Measurements from ENCODE around the gene DDX1. TPM values are rescaled to one million over a fixed set of nuclear protein-coding genes. Genes with fewer than 3 reads are reported as not detected.

DDX1 gene
- total RNA-seq, 2 donors from 2014 or later = 94.5 to 122 TPM

DNA sequence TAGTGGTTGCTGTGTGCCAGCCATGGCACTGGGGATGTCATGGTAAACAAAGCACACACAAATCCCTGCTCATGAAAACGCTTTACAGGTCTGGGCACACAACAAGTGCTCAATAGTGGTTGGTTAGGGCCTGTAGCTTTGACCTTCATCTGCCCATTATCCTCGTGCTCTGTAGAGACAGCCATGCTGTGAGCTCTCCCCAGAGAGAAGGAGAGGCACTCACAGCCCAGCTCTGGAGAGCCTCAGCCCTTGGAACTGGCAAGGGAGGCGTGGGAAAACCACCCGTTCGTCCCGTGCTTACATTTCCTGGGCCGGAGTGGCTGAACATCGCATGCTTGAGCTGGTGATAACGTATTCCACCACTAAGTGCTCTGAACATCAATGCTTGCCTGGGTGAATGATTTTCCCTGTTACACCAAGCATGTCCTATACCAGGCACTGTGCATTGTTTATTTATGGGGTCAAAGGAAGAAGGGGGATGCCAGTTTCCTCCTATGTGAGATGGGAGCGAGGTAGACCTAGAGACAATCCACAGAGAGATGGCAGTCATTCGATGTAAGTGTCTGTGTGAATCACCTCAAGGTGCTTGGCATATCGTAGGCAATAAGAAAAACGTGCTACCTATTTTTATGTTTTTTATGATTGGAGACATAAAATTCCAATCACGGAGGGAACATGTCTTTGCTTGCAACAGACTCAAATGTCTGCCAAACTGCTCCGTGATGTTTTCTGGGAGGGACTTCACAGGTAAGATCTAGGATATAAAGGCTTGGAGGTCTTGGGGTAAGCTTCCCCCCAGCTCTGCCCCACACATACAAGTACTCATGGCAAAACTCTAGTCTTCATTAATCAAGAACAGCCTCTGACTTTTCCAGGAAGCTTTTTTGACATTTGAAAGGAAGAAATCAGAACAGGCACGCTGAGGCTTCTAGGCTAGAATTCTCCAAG lies 75.5 kb downstream of the DDX1 start:
- no peak for ATAC-seq
- intact Hi-C loops (cut with DNase I) = no loop called here
- no peak for DNase-seq

- no peak for DNase-seq
- peak in 1 of 2 donors; percentile 53 for ATAC-seq
- intact Hi-C loops (cut with DNase I) = no loop called here
These were observed 76.3 kb downstream of the DDX1 start for GRCh38 chr2:15667809-15668556.

DNA sequence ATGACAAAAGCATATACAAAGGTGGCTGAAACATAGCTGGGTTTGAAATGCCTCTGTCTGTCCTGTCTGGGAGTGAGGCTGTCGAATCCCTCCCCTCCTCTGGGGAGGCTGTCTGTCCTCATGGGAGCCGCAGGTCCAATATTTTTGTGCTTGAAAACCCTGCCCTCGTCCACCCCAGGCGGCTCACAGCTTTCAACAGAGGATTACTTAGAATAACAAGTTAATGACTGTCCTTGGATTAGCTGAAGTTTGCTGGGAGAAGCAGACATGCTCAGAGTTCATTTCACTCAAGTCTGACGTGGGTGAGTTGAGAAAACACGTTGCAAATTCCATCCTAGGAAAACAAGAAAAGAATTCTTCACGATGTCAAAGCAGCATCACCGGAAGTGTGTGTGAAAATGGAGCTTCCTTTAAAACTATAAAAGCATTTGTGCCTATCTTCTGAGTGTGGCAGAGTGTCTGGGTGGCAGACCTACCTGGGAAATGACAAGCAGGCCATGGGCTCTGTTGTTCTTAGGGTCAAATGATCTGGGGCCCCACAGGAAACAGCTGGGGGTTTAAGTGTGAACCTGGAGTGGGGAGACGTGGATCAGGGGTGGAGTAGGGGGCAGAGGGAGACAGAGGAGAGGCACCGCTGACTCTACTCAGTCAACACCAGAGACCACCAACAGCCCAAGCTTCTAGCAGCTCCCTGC lies 77.1 kb downstream of the DDX1 start:
- intact Hi-C loops (cut with DNase I) = no loop called here
- ATAC-seq (no peak), DNase-seq (no peak)

DNA sequence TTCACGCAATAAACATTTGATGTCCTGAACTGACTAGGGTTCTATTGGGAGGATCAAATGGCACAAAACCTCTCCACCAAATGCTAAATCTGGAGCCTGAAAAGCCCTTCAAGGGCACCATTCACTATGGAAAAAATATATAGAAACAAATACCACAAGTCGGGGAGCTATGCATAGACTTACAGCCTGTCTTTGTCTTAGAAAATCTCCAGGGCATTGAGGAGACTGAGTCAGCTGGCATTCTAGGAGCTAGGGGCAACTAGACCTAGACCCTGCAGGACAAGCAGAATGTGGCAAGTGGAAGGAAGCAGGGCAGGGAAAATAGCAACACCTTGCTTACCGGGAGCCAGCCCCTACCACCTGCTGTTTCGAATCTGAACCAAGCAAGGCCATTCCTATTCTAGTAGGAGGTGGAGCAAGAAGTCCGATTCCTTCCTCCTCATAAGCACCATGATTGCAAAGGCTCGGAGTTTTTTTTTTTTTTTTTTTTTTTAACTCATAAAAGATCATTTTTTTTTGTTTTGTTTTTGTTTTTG lies 77.8 kb downstream of the DDX1 start:
- DNase-seq = no peak
- no peak for ATAC-seq
- intact Hi-C loops (cut with DNase I) = no loop called here

- ATAC-seq = no peak
- intact Hi-C loops (cut with DNase I) = no loop called here
These were observed 78.8 kb downstream of the DDX1 start for GRCh38 chr2:15670469-15670868.

GRCh38 chr2:15670981-15671380 lies 79.3 kb downstream of the DDX1 start:
- ATAC-seq (no peak), DNase-seq (no peak)
- intact Hi-C loops (cut with DNase I) = no loop called here

More at GRCh38 chr2:15670469-15670868, 78.8 kb downstream of the DDX1 start:
- no peak for DNase-seq

- intact Hi-C loops (cut with DNase I) = no loop called here
- no peak for DNase-seq
- ATAC-seq = no peak
These were observed 79.7 kb downstream of the DDX1 start for GRCh38 chr2:15671409-15671808.

DNA sequence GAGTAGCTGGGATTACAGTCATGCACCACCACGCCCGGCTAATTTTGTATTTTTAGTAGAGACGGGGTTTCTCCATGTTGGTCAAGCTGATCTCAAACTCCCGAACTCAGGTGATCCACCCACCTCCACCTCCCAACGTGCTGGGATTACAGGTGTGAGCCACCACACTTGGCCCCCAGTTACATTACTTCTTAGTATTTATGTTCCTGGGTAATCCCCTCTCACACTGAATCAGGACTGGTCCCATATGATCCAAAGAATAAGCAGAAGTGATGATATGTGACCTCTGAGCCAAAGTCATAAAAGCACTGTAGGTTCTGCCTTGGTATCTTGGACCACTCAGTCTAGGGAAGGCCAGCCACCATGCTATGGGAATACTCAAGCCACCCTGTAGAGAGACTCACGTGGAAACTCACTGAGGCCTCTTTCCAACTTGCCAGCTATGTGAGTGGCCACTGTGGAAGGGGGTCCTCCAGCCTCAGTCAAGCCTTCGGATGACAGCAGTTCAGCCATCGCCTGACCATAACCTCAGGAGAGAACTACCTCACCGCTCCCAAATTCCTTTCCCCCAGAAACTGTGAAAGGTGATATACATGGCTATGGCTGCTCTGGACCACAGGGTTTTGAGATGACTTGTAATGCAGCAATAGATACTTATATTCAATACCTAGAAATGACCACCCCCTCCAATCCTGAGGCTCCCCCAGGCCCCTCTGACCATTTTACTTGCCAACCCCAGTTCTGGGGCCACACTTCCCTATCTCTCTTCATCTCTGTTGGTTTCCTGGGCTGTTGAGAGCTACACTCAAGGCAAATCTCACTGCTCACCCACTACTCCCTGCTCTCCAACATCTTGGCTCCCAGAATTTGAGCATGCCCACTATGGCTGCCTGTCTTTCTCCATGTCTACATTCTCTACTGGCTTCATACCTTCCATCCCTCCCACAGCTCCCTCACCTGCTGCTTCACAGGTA lies 80.5 kb downstream of the DDX1 start:
- intact Hi-C loops (cut with DNase I) = no loop called here
- ATAC-seq = no peak
- no peak for DNase-seq

GRCh38 chr2:15672961-15673918 lies 81.6 kb downstream of the DDX1 start:
- no peak for DNase-seq
- intact Hi-C loops (cut with DNase I) = no loop called here
- peak in 1 of 2 donors; percentile 31 for ATAC-seq

DNA sequence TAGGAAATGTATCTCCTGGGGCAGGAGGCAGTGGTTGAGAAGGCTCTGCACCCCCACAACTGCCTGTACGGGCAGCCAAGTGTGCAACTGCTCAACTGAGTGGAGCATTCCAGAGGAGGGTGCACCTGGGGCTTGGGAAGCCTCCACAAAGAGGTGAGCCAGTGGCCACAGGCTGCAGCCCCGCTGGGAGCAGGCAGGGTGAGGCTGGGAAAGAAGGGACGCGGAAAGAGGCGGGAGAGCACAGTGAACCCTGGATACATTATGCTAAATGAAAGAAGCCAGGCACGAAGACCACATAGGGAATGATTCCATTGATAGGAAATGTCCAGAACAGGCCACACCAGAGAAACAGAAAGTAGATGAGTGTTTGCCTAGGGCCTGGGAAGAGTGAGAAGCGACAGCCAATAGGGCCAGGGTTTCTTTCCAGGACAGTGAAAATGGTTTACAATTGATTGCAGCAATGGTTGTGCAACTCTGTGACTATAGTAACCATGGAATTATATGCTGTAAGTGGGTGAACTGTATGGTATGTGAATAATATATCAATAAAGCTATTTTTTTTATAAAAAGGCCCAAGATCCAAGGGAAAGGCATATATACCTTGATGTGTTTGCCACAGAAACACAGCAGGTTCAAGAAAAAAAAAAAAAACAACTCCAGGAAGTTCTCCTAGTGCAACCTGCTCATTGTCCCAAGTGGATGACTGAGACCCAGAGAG lies 82.4 kb downstream of the DDX1 start:
- intact Hi-C loops (cut with DNase I) = no loop called here
- DNase-seq (no peak), ATAC-seq (peak; percentile 16 to 29)

GRCh38 chr2:15674637-15675455 lies 83.2 kb downstream of the DDX1 start:
- no peak for DNase-seq
- intact Hi-C loops (cut with DNase I) = no loop called here
- peak in 1 of 2 donors; percentile 70 for ATAC-seq

DNA sequence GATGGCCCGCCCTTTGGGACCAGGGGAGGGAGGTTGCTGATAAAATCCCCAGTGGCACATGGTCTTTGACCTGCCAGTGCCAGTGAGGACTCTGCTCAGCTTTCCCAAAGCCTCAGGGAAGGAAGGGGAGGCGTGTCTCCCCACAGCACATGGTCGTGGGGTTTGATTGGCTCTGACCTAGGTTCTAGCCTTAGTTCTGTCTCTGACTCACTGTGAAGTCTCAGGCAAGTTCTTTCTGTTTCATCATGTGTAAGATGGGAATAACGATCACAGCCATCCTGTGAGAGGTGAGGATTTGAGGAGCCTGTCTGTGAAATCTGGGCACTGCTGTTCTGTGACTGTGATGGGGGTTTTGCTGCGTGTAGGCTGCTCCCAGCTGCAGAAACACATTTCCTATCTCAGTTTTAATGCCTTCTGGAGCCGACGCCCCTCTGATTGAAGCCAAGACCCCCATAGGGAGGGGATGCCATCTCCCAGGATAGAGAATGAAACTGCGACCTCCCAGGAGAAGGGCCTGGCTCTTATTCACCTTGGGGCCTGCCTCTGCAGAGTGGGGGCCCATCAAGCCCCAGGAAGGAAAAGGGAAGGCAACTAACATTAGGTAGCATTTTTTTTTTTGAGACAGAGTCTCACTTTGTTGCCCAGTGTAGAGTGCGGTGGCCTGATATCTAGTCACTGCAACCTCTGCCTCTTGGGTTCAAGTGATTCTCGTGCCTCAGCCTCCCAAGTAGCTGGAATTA lies 84.0 kb downstream of the DDX1 start:
- ATAC-seq = peak in 1 of 2 donors; percentile 59

GRCh38 chr2:15677141-15677843 lies 85.6 kb downstream of the DDX1 start:
- ATAC-seq (peak; percentile 23 to 53), DNase-seq (no peak)
- intact Hi-C loops (cut with DNase I) = no loop called here

More for the DNA sequence above, 84.0 kb downstream of the DDX1 start:
- intact Hi-C loops (cut with DNase I) = no loop called here
- no peak for DNase-seq

DNA sequence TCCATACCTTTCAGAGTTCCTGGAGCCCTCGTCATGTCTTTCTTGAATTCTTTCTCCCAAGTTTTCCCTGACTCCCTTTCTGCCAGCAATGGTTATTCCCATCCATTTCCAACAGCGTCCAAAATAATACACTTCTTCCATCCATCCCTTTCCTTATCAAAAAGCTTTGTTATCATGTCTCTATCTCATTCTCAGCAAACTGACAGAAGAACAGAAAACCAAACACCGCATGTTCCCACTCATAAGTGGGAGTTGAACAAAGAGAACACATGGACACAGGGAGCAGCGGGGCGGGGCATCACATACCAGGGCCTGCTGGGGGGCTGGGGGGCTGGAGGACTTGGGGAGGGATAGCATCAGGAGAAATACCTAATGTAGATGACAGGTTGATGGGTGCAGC lies 86.7 kb downstream of the DDX1 start:
- DNase-seq = no peak
- no peak for ATAC-seq
- intact Hi-C loops (cut with DNase I) = no loop called here
